ENCODE results near the gene MUSK. TPM values are rescaled to one million over a fixed set of nuclear protein-coding genes. Genes with fewer than 3 reads are reported as not detected.

MUSK gene
- total and polyA plus RNA-seq, 2 of the 8 experiments (the other 6 are each of a cell fraction or from before 2014, with no cell fraction given): not detected

DNA sequence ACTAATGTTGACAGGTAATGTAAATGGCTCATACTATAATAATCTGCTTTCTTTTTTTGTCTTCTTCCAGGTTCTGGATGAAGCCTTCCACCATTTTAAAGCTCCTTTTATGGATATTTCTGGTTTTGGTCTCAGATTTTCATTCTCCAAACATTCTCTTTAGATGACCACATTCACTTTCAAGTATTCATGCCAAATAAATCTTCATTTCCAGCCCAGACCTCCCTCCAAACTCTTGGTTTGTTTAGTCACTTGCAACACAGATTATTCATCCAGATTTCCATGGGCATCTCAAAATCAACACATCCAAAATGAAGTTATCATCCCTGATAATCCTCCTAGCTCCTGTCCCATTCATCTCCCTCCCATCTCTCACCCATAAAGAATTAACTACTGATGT, 48.8 kb upstream of the MUSK start:
- Histone ChIP-seq H3K4ac (replicated peaks; ENCODE audit: insufficient read length, low read depth, low read length) (no peak overlapping the region), H2AFZ (ENCODE audit: low read length) (no peak overlapping the region), H3K4me3 (ENCODE audit: extremely low read depth in 1 of 4, insufficient read depth in 2 of 4, low read depth in 3 of 4, low read length in 4 of 4) (no peak overlapping the region), H3K23me2 (ENCODE audit: low read depth, low read length) (no peaks in the 10 kb centered on the region), H3K27me3 (replicated peaks in 1 of 4; ENCODE audit: control insufficient read depth in 3 of 4, extremely low read depth in 1 of 4, insufficient read depth in 3 of 4, low read length in 3 of 4) (no peaks in the 10 kb centered on the region), H2AK5ac (ENCODE audit: low read depth, low read length) (no peak overlapping the region), H3K14ac (ENCODE audit: insufficient read length) (no peak overlapping the region), H2BK20ac (ENCODE audit: low read length) (no peak overlapping the region), H3K18ac (ENCODE audit: extremely low read depth, low read length) (no peak overlapping the region), H3K4me2 (ENCODE audit: insufficient read depth in 1 of 2, low read depth in 2 of 2, low read length in 2 of 2) (no peak overlapping the region), H3K4me1 (replicated peaks in 1 of 4; ENCODE audit: control insufficient read depth in 3 of 4, insufficient read depth in 4 of 4, low read length in 3 of 4) (no peaks in the 10 kb centered on the region), H4K20me1 (replicated peaks in 1 of 2; ENCODE audit: control insufficient read depth in 1 of 2, insufficient read depth in 2 of 2, low read length in 2 of 2) (no peaks in the 10 kb centered on the region), H3K56ac (replicated peaks; ENCODE audit: insufficient read length, low read depth, low read length) (no peak overlapping the region), H3K9ac (replicated peaks in 1 of 4; ENCODE audit: extremely low read depth in 1 of 4, low read depth in 3 of 4, low read length in 3 of 4) (no peak overlapping the region), H4K8ac (ENCODE audit: extremely low read depth, insufficient read depth, low read length) (no peak overlapping the region), H3K23ac (ENCODE audit: insufficient read length) (no peak overlapping the region), H2BK5ac (ENCODE audit: low read depth, low read length) (no peak overlapping the region), H2BK120ac (replicated peaks; ENCODE audit: low read depth, low read length) (no peak overlapping the region), H3K36me3 (ENCODE audit: control insufficient read depth in 2 of 4, insufficient read depth in 4 of 4, low read length in 3 of 4) (no peaks in the 10 kb centered on the region), H3K27ac (ENCODE audit: low read depth, low read length) (no peak overlapping the region), H4K91ac (replicated peaks; ENCODE audit: insufficient read length, low read length) (no peak overlapping the region), H3K9me3 (ENCODE audit: insufficient read depth in 2 of 2, low read depth in 1 of 2, low read length in 1 of 2) (no peaks in the 10 kb centered on the region), H4K5ac (ENCODE audit: insufficient read length, low read depth, low read length) (no peak overlapping the region), H3K79me2 (ENCODE audit: control insufficient read depth in 1 of 2, insufficient read depth in 2 of 2, low read length in 2 of 2) (no peaks in the 10 kb centered on the region), H3K79me1 (ENCODE audit: low read depth, low read length) (no peaks in the 10 kb centered on the region), H2BK12ac (ENCODE audit: low read depth, low read length) (no peak overlapping the region), H2BK15ac (ENCODE audit: low read length) (no peak overlapping the region)
- FAIRE-seq: no peak
- CTCF ChIA-PET (ENCODE audit: partially characterized antibody): interaction anchor here (1.4 to 2.3 kb wide), 3 partner anchors 167 to 436 kb away, joined by 4 to 8 read pairs (median 5); no protein-coding TSS in a partner anchor
- DNase-seq (ENCODE audit: low read depth in 1 of 2, low spot score in 2 of 2): no peak
- POLR2A ChIA-PET (ENCODE audit: partially characterized antibody): no interaction called here
- TF ChIP-seq HDAC6 (IDR thresholded peaks at IDR 0.05; ENCODE audit: low read depth, low read length): no peak
- no peak for TF ChIP-seq RBBP5 (IDR thresholded peaks at IDR 0.05; ENCODE audit: borderline replicate concordance, low read depth, low read length)
- no peak for TF ChIP-seq EGR1 (IDR thresholded peaks at IDR 0.05; ENCODE audit: borderline replicate concordance, low read depth, low read length)
- TF ChIP-seq, protein P1, sequence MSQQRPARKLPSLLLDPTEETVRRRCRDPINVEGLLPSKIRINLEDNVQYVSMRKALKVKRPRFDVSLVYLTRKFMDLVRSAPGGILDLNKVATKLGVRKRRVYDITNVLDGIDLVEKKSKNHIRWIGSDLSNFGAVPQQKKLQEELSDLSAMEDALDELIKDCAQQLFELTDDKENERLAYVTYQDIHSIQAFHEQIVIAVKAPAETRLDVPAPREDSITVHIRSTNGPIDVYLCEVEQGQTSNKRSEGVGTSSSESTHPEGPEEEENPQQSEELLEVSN (IDR thresholded peaks at IDR 0.05): no peak
- TF ChIP-seq, protein P2, sequence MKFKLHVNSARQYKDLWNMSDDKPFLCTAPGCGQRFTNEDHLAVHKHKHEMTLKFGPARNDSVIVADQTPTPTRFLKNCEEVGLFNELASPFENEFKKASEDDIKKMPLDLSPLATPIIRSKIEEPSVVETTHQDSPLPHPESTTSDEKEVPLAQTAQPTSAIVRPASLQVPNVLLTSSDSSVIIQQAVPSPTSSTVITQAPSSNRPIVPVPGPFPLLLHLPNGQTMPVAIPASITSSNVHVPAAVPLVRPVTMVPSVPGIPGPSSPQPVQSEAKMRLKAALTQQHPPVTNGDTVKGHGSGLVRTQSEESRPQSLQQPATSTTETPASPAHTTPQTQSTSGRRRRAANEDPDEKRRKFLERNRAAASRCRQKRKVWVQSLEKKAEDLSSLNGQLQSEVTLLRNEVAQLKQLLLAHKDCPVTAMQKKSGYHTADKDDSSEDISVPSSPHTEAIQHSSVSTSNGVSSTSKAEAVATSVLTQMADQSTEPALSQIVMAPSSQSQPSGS (IDR thresholded peaks at IDR 0.05; ENCODE audit: low read length): no peak
- TF ChIP-seq SUZ12 (IDR thresholded peaks at IDR 0.05; ENCODE audit: low read length): no peak
- TF ChIP-seq FOSL1 (IDR thresholded peaks at IDR 0.05; ENCODE audit: insufficient read depth, low read depth, low read length): no peak
